ENCODE results near the gene ADRM1. TPM values are rescaled to one million over a fixed set of nuclear protein-coding genes. Genes with fewer than 3 reads are reported as not detected.

The ADRM1 gene
- total and polyA plus RNA-seq, 5 donors from 2014 or later = 67.9 to 117 (median 101) TPM

DNA sequence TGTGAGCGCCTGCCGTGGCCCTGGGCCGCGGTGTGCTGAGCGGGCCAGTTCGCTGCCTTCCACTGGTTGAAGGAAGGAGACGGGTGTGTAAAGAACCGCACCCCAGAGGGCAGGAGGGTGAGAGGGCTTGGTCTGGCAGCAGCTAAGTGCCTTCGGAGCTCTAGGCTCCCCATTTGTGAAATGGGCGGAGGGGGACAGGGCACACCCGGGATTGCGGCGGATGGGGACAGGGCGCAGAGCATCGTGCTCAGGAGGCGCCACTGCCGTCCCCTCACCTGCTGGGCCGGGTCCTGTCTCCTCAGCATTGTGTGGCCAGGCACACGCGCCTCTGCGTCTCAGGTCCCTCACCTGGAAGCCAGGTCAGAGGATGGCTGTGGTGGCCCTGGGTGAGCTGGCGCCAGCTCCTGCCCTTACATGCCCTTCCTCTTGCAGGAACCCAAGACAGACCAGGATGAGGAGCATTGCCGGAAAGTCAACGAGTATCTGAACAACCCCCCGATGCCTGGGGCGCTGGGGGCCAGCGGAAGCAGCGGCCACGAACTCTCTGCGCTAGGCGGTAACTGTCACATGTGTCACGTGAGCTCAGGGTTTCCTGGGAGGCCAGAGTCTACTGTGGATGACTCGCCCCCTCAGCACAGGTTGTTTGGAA lies 3.1 kb downstream of the ADRM1 start:
- peak overlapping the region in 3 of 4 donors; percentile 31 to 89 (median 86) for H3K4me3 Mint-ChIP-seq
- no peak overlapping the region for H3K27ac ChIP-seq (ENCODE audit: insufficient read depth, low read length, poor library complexity, severe bottlenecking)
- H3K36me3 ChIP-seq (ENCODE audit: control insufficient read depth, insufficient read depth, low read length) = peaks cover 41% of the 10 kb centered on the region
- no peaks in the 10 kb centered on the region for H3K9me3 ChIP-seq (ENCODE audit: control insufficient read depth in 2 of 2, low read length in 2 of 2)
- peaks cover 5 to 26% (median 15%) of the 10 kb centered on the region in 4 donors for H3K4me1 Mint-ChIP-seq
- no peak overlapping the region for H3K4me3 ChIP-seq (ENCODE audit: low read depth, low read length)
- peaks cover 13% of the 10 kb centered on the region for H3K36me3 Mint-ChIP-seq
- DNase-seq (no peak), ATAC-seq (ENCODE audit: low read depth in 2 of 2) (no peak)
- no peaks in the 10 kb centered on the region for H3K9me3 Mint-ChIP-seq
- no peak overlapping the region for H3K27ac Mint-ChIP-seq
- H3K4me1 ChIP-seq (ENCODE audit: control insufficient read depth, insufficient read depth, low read length, poor library complexity, severe bottlenecking) = peaks cover 31% of the 10 kb centered on the region
- no peaks in the 10 kb centered on the region for H3K27me3 Mint-ChIP-seq
- H3K27me3 ChIP-seq (ENCODE audit: control insufficient read depth, insufficient read depth, low read length) = no peaks in the 10 kb centered on the region

DNA sequence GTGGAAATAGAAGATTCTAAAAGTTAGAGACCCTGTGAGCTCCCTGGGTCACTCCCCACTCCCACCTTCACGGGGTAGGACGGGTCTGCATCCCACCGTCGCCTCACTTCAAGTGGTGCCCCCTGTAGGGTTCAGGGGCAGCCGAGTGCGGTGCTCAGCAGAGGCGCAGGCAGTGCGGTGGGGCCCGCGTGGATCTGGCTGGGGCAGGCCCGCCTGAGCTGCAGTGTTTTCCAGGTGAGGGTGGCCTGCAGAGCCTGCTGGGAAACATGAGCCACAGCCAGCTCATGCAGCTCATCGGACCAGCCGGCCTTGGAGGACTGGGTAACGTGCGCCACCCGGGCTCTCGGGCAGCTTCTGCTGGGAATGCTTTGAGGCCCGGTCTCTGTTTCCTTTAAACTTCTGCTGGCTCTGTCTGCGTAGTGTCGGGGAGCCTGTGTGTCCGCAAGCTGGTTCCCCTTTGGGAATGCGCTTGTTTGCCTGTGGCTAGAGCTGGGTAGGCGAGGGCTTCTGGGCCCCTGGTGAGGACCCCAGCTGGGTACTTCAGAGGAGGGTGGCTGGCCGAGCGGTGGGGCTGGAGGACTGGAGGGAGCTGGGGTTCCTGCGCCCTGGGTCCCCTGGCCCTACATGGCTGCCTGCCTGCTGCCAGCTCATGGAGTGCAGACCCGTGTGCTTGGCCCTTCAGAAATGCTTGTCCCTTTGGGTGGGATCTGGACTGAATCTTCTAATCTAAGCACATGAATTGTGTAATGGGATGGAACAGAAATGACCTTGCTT lies 3.8 kb downstream of the ADRM1 start:
- peaks cover 41% of the 10 kb centered on the region for H3K36me3 ChIP-seq (ENCODE audit: control insufficient read depth, insufficient read depth, low read length)
- H3K4me1 Mint-ChIP-seq = peaks cover 4 to 26% (median 13%) of the 10 kb centered on the region in 4 donors

DNA sequence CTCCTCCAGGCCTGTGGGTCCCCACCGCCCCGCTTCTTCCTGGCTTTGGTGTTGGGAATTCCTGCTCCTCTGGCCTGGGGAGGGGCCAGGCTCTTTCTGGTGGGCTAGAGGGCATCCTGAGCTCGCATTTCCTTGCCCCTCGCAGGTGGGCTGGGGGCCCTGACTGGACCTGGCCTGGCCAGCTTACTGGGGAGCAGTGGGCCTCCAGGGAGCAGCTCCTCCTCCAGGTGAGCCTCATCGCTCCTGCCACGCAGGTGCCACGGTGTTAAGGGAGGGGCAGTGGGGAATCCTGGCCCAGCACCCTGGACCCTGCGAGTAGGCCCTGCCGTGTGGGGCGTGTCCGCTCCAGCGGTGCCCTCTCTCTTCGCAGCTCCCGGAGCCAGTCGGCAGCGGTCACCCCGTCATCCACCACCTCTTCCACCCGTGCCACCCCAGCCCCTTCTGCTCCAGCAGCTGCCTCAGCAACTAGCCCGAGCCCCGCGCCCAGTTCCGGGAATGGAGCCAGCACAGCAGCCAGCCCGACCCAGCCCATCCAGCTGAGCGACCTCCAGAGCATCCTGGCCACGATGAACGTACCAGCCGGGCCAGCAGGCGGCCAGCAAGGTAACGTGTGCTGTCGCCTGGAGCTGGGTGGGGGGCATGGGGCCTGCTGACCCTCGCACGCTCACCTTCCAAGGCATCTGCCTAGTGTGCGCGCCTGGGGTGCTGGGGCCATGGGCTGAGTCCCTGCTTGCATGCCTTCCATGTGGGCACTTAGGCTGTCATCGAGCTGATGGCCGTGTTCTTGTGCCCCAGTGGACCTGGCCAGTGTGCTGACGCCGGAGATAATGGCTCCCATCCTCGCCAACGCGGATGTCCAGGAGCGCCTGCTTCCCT lies 4.7 kb downstream of the ADRM1 start:
- Mint-ChIP-seq H3K9me3 (no peaks in the 10 kb centered on the region), H3K27ac (no peak overlapping the region), H3K4me3 (peak overlapping the region in 2 of 4 donors; percentile 36 to 41), H3K4me1 (peaks cover 0 to 21% (median 9%) of the 10 kb centered on the region in 4 donors), H3K36me3 (peaks cover 13% of the 10 kb centered on the region), H3K27me3 (no peaks in the 10 kb centered on the region)
- DNase-seq (no peak), ATAC-seq (ENCODE audit: low read depth in 2 of 2) (no peak)
- Histone ChIP-seq H3K9me3 (ENCODE audit: control insufficient read depth in 2 of 2, low read length in 2 of 2) (no peaks in the 10 kb centered on the region), H3K4me3 (ENCODE audit: low read depth, low read length) (no peak overlapping the region), H3K27me3 (ENCODE audit: control insufficient read depth, insufficient read depth, low read length) (no peaks in the 10 kb centered on the region), H3K36me3 (ENCODE audit: control insufficient read depth, insufficient read depth, low read length) (peaks cover 41% of the 10 kb centered on the region), H3K27ac (ENCODE audit: insufficient read depth, low read length, poor library complexity, severe bottlenecking) (no peak overlapping the region), H3K4me1 (ENCODE audit: control insufficient read depth, insufficient read depth, low read length, poor library complexity, severe bottlenecking) (peaks cover 25% of the 10 kb centered on the region)

More for the DNA sequence above, 3.8 kb downstream of the ADRM1 start:
- H3K27ac Mint-ChIP-seq = no peak overlapping the region
- peak overlapping the region in 2 of 4 donors; percentile 10 to 28 for H3K4me3 Mint-ChIP-seq
- Histone ChIP-seq H3K9me3 (ENCODE audit: control insufficient read depth in 2 of 2, low read length in 2 of 2) (no peaks in the 10 kb centered on the region), H3K4me3 (ENCODE audit: low read depth, low read length) (no peak overlapping the region), H3K27ac (ENCODE audit: insufficient read depth, low read length, poor library complexity, severe bottlenecking) (no peak overlapping the region), H3K27me3 (ENCODE audit: control insufficient read depth, insufficient read depth, low read length) (no peaks in the 10 kb centered on the region), H3K4me1 (ENCODE audit: control insufficient read depth, insufficient read depth, low read length, poor library complexity, severe bottlenecking) (peaks cover 31% of the 10 kb centered on the region)
- H3K36me3 Mint-ChIP-seq = peaks cover 13% of the 10 kb centered on the region
- ATAC-seq (ENCODE audit: low read depth in 2 of 2) (no peak), DNase-seq (no peak)
- no peaks in the 10 kb centered on the region for H3K9me3 Mint-ChIP-seq
- H3K27me3 Mint-ChIP-seq = no peaks in the 10 kb centered on the region

DNA sequence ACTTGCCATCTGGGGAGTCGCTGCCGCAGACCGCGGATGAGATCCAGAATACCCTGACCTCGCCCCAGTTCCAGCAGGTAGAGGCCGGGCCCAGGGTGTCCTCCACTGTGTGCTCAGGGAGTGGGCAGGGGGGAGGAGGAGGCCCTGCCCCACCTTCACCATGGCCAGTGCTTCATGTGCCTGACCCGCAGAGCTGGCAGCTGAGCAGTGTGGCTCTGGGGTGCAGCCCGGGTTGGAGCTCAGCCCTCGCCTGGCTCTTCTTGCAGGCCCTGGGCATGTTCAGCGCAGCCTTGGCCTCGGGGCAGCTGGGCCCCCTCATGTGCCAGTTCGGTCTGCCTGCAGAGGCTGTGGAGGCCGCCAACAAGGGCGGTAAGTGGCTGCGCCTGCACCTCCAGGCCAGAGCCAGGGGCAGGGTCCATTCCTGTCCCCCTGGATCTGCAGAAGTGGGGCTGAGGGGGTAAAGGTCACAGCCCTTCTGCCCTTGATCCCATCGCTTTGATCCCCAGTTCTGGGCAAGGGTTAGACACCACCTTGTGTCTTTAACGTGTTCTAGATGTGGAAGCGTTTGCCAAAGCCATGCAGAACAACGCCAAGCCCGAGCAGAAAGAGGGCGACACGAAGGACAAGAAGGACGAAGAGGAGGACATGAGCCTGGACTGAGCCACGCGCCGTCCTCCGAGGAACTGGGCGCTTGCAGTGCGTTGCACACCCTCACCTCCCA lies 5.5 kb downstream of the ADRM1 start:
- Histone ChIP-seq H3K27me3 (ENCODE audit: control insufficient read depth, insufficient read depth, low read length) (no peaks in the 10 kb centered on the region), H3K4me1 (ENCODE audit: control insufficient read depth, insufficient read depth, low read length, poor library complexity, severe bottlenecking) (peaks cover 24% of the 10 kb centered on the region), H3K4me3 (ENCODE audit: low read depth, low read length) (no peak overlapping the region), H3K36me3 (ENCODE audit: control insufficient read depth, insufficient read depth, low read length) (peaks cover 41% of the 10 kb centered on the region), H3K27ac (ENCODE audit: insufficient read depth, low read length, poor library complexity, severe bottlenecking) (no peak overlapping the region), H3K9me3 (ENCODE audit: control insufficient read depth in 2 of 2, low read length in 2 of 2) (no peaks in the 10 kb centered on the region)
- ATAC-seq (ENCODE audit: low read depth in 2 of 2) (no peak), DNase-seq (no peak)
- peaks cover 13% of the 10 kb centered on the region for H3K36me3 Mint-ChIP-seq
- H3K27ac Mint-ChIP-seq = no peak overlapping the region
- no peak overlapping the region for H3K4me3 Mint-ChIP-seq
- peaks cover 0 to 21% (median 9%) of the 10 kb centered on the region in 4 donors for H3K4me1 Mint-ChIP-seq
- H3K9me3 Mint-ChIP-seq = no peaks in the 10 kb centered on the region
- no peaks in the 10 kb centered on the region for H3K27me3 Mint-ChIP-seq

DNA sequence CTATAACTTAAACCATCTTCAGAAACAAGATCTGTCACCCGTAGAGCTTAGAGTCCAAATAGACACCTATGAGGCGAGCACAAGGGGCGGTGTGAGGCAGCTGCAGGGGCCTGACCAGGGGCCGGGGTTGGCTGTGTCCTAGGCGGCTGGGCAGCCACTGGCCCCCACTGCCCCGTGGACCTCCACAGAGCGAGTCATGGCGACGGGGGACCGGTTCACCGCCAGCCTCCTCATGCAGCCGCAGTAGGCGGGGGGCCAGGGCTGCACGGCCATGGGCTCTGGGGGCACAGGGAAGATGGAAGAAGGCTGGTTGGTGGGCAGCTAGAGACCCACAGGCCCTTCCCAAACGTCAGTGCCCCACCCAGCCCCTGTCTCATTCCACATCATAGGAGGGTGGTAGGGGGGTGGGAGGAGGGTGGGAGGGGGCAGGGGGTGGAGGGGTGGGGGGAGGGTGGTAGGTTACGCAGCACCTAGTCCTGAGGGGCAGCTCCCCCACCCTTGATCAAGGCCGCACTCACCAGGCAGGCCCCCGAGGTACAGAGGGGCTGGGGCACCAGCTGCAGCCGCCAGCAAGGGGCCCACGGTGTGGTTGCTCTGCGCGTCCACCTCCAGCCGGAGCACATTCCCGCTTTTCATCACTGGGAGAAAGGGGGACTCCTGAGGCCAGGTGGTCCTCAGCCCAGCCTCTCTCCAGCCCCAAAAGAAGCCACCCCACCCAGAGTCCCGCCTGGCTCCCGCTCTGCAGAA lies 6.6 kb downstream of the ADRM1 start:
- Mint-ChIP-seq H3K36me3 (peaks cover 10% of the 10 kb centered on the region), H3K4me3 (peak overlapping the region in 1 of 4 donors; percentile 28), H3K9me3 (no peaks in the 10 kb centered on the region), H3K27me3 (no peaks in the 10 kb centered on the region), H3K4me1 (peaks cover 0 to 15% (median 5%) of the 10 kb centered on the region in 4 donors), H3K27ac (no peak overlapping the region)
- Histone ChIP-seq H3K4me1 (ENCODE audit: control insufficient read depth, insufficient read depth, low read length, poor library complexity, severe bottlenecking) (peaks cover 15% of the 10 kb centered on the region), H3K27me3 (ENCODE audit: control insufficient read depth, insufficient read depth, low read length) (no peaks in the 10 kb centered on the region), H3K9me3 (ENCODE audit: control insufficient read depth in 2 of 2, low read length in 2 of 2) (no peaks in the 10 kb centered on the region), H3K27ac (ENCODE audit: insufficient read depth, low read length, poor library complexity, severe bottlenecking) (no peak overlapping the region), H3K36me3 (ENCODE audit: control insufficient read depth, insufficient read depth, low read length) (peaks cover 41% of the 10 kb centered on the region), H3K4me3 (ENCODE audit: low read depth, low read length) (no peak overlapping the region)
- DNase-seq (no peak), ATAC-seq (ENCODE audit: low read depth in 2 of 2) (no peak)

DNA sequence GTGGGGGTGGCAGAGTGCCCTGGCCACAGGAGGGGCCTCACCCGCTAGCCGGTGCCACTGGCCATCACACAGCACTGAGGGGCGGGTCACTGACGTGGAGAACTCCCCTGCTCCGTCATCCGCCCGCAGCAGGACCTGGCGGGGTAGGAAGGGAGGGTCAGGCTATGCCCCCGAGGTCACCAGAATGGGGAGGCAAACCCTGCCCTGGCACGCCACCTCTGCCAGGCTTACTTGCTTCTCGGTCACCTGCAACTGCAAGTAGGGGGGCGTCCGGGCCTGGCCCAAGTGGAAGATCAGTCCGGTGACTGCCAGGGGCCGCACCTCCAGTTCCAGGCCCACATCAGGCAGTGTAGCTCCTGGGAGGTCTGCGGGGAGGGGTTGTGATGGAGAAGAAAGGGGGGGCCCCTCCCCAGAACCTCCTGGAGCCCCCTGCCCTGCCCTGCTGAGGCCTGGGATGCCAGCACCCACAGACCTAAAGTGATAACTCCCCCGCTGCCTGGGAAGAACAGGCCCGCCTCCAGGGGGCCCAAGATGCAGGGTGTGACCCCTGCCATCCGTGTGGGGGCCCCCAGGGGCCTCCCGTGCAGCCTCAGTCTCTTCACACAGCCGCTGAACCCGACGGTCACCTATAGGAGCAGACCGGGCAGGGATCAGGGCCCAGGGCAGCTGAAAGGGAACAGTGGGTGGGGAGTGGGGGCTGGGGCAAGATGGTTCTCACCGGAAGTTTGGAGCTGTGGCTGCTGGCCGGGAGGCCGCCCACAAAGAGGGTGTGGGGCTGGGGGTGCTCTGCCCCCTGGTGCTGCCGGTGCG lies 7.4 kb downstream of the ADRM1 start:
- no peak overlapping the region for H3K27ac ChIP-seq (ENCODE audit: insufficient read depth, low read length, poor library complexity, severe bottlenecking)
- no peaks in the 10 kb centered on the region for H3K27me3 Mint-ChIP-seq
- no peaks in the 10 kb centered on the region for H3K9me3 ChIP-seq (ENCODE audit: control insufficient read depth in 2 of 2, low read length in 2 of 2)
- ATAC-seq (ENCODE audit: low read depth in 2 of 2) = no peak
- peaks cover 10% of the 10 kb centered on the region for H3K36me3 Mint-ChIP-seq
- H3K27ac Mint-ChIP-seq = no peak overlapping the region
- peaks cover 0 to 7% (median 1%) of the 10 kb centered on the region in 4 donors for H3K4me1 Mint-ChIP-seq
- no peaks in the 10 kb centered on the region for H3K9me3 Mint-ChIP-seq
- DNase-seq = no peak
- H3K27me3 ChIP-seq (ENCODE audit: control insufficient read depth, insufficient read depth, low read length) = no peaks in the 10 kb centered on the region
- H3K36me3 ChIP-seq (ENCODE audit: control insufficient read depth, insufficient read depth, low read length) = peaks cover 35% of the 10 kb centered on the region
- H3K4me3 Mint-ChIP-seq = peak overlapping the region in 1 of 4 donors; percentile 28
- H3K4me1 ChIP-seq (ENCODE audit: control insufficient read depth, insufficient read depth, low read length, poor library complexity, severe bottlenecking) = peaks cover 7% of the 10 kb centered on the region
- no peak overlapping the region for H3K4me3 ChIP-seq (ENCODE audit: low read depth, low read length)

Data from CD4-positive, CD25-positive, alpha-beta regulatory T cell (primary cell).